ENCODE data around the gene STX1B. TPM values are rescaled to one million over a fixed set of nuclear protein-coding genes. Genes with fewer than 3 reads are reported as not detected.
"Not testable (repeated sequence)": the region's sequence is repeated elsewhere in the genome, so short reads cannot be mapped to it uniquely, and the experiment has no call there.

Gene STX1B
- total and polyA plus RNA-seq, 10 donors, result 0.29 to 4.2 (median 1.5) TPM

DNA sequence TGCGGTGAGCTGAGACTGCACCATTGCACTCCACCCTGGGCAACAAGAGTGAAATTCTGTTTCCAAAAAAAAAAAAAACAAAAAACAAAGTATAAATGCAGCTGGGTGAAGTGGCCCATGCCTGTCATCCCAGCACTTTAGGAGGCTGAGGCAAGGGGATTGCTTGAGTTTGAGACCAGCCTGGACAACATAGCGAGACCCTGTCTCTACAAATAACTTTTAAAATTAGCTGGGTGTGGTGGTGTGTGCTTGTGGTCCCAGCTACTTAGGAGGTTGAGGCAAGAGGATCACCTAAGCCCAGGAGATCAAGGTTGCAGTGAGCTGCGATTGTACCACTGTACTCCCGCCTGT is 12.8 kb upstream of the STX1B start:
- TF ChIP-seq POLR2A (IDR thresholded peaks at IDR 0.05) (no peak), CTCF (IDR thresholded peaks at IDR 0.05 in 8 of 11, conservative IDR thresholded peaks at IDR 0.05 in 3 of 11) (no peak), POLR2AphosphoS5 (IDR thresholded peaks at IDR 0.05) (no peak)
- 69 to 86% (median 81%) methylated on average over 4 of the region's 4 CpGs for whole genome bisulfite sequencing, 5 donors
- Histone ChIP-seq H3K27me3 (replicated peaks in 1 of 7) (no peaks in the 10 kb centered on the region), H3K4me1 (peaks cover 0 to 27% (median 16%) of the 10 kb centered on the region in 6 donors), H3K4me3 (no peak overlapping the region), H3K27ac (peak overlapping the region in 7 of 8 donors; percentile 36 to 83 (median 60)), H3K9me3 (no peaks in the 10 kb centered on the region), H3K36me3 (no peaks in the 10 kb centered on the region)
- intact Hi-C loops (cut with DNase I; ENCODE audit: low total_unique reads), result no loop called here
- no peak for DNase-seq

DNA sequence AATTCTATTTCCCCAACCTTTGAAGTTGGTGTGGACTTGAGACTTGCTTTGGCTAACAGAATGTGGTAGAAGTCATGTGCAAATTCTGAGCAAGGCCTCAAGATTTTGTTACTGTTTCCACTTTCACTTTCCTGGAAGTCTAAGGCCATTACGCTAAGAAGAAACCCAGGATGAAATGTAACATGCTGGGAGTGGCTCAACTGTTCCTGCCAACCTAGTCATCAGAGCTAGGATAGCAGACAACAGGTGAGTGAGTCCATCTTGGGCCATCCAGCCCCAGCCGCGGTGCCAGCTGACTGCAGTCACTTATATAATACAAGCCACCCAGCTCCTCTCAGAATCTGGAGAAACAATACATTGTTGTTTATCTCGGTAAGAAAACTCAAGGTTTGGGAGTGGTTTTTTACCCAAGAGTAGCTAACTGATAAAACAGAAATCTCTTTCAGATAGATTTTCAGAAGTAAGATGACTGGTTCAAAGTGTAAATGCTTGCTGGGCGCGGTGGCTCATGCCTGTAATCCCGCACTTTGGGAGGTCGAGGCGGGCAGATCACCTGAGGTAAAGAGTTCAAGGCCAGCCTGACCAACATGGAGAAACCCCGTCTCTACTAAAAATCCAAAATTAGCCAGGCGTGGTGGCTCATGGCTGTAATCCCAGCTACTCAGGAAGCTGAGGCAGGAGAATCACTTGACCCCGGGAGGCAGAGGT is 12.3 kb upstream of the STX1B start:
- no peaks in the 10 kb centered on the region for H3K9me3 ChIP-seq
- intact Hi-C loops (cut with DNase I; ENCODE audit: low total_unique reads), result no loop called here
- peak in 2 of 3 donors; percentile 30 to 47 for TF ChIP-seq POLR2AphosphoS5 (IDR thresholded peaks at IDR 0.05)
- no peak for TF ChIP-seq CTCF (IDR thresholded peaks at IDR 0.05 in 8 of 11, conservative IDR thresholded peaks at IDR 0.05 in 3 of 11)
- WGBS, 5 donors, result 63 to 83% (median 78%) methylated on average over 12 of the region's 12 CpGs
- peaks cover 0 to 27% (median 16%) of the 10 kb centered on the region in 6 donors for H3K4me1 ChIP-seq
- H3K4me3 ChIP-seq, result no peak overlapping the region
- H3K27ac ChIP-seq, result peak overlapping the region; percentile 15 to 83 (median 62)
- DNase-seq, result no peak
- H3K36me3 ChIP-seq, result no peaks in the 10 kb centered on the region
- no peaks in the 10 kb centered on the region for H3K27me3 ChIP-seq (replicated peaks in 1 of 7)

DNA sequence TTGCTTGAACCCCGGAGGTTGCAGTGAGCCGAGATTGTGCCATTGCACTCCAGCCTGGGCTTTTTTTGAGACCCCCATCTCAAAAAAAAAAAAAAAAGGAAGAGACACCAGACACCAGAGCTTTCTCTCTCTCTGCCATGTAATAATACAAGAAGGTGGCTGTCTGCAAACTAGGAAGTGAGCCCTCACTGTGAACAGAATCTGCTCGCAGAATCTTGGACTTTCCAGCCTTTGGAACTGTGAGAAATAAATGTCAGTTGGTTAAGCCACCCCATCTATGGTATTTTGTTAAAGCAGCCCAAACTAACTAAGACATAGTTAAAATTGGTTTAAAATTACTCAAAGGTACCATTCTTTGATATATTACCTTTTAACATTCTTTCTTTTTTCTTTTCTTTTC is 10.1 kb upstream of the STX1B start:
- DNase-seq, result no peak
- intact Hi-C loops (cut with DNase I; ENCODE audit: low total_unique reads), result no loop called here
- Histone ChIP-seq H3K27ac (no peak overlapping the region), H3K27me3 (replicated peaks in 1 of 7) (peaks cover 0 to under 1% (median 0%) of the 10 kb centered on the region in 7 donors), H3K9me3 (no peaks in the 10 kb centered on the region), H3K4me3 (no peak overlapping the region), H3K4me1 (peaks cover 0 to 26% (median 12%) of the 10 kb centered on the region in 6 donors), H3K36me3 (no peaks in the 10 kb centered on the region)
- WGBS, 5 donors, result 88 to 93% (median 92%) methylated on average over 3 of the region's 3 CpGs
- TF ChIP-seq CTCF (IDR thresholded peaks at IDR 0.05 in 8 of 11, conservative IDR thresholded peaks at IDR 0.05 in 3 of 11), result no peak
- TF ChIP-seq POLR2A (IDR thresholded peaks at IDR 0.05), result no peak
- TF ChIP-seq POLR2AphosphoS5 (IDR thresholded peaks at IDR 0.05), result no peak

DNA sequence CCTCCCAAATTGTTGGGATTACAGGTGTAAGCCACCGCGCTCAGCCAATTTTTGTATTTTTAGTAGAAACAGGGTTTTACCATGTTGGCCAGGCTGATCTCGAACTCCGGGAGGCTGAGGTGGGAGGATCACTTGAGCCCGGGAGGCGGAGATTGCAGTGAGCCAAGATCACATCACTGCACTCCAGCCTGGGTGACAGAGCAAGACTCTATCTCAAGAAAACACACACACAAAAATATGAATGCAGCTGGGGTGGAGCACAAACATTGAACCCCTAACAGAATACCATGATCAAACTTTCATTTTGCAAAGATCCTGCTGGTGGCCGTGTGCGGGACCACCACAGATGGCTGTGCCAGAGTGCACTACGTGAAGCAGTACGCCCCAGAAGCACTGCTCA is 7.3 kb upstream of the STX1B start:
- H3K27ac ChIP-seq; H3K27me3 ChIP-seq (replicated peaks in 1 of 7); H3K9me3 ChIP-seq; DNase-seq; H3K4me3 ChIP-seq; intact Hi-C loops (cut with DNase I; ENCODE audit: low total_unique reads); H3K36me3 ChIP-seq: not testable (repeated sequence)
- 92 to 99% (median 93%) methylated on average over 10 of the region's 10 CpGs for WGBS, 5 donors
- H3K4me1 ChIP-seq, result peaks cover 0 to 10% (median 0%) of the 10 kb centered on the region in 6 donors
